GM12878 (cell line): ENCODE data around the gene GEMIN7.

Source experiments
- ATF7 ChIP-seq: fragments of 450-650 bp; IDR thresholded peaks from 2 replicates; pipeline ENCODE4 v1.6.1; 2016; ENCODE audit warnings: low read depth, mild to moderate bottlenecking
- BHLHE40 ChIP-seq, 2 experiments: fragments of 450-650 bp in 1 of 2; IDR thresholded peaks; 2 replicates each; pipeline ENCODE4 v1.6.1; 2011 to 2017; ENCODE audit warnings: low read depth in 2 of 2, borderline replicate concordance in 1 of 2, improper control_type of control experiment in 1 of 2, low read length in 1 of 2, mild to moderate bottlenecking in 1 of 2
- CBFB ChIP-seq: IDR thresholded peaks from 2 replicates; pipeline ENCODE4 v1.6.1; 2016; ENCODE audit warnings: antibody characterized with exemption, low read depth
- EZH2 ChIP-seq: IDR thresholded peaks from 2 replicates; pipeline ENCODE4 v1.6.1; 2012; ENCODE audit warnings: low read depth, mild to moderate bottlenecking, control low read depth, inconsistent platforms, low read length, borderline replicate concordance; ENCODE audit not compliant: control insufficient read depth
- HCFC1 ChIP-seq: fragments of 150-350 bp; IDR thresholded peaks from 2 replicates; pipeline ENCODE4 v1.6.1; 2014; ENCODE audit warnings: low read length
- MTA3 ChIP-seq: IDR thresholded peaks from 2 replicates; pipeline ENCODE4 v1.6.1; 2012; ENCODE audit warnings: low read length, inconsistent platforms, borderline replicate concordance
- POLR2A ChIP-seq: IDR thresholded peaks from 2 replicates; pipeline ENCODE4 v1.6.1; 2011; ENCODE audit warnings: low read depth, mild to moderate bottlenecking, low read length
- POU2F2 ChIP-seq: IDR thresholded peaks from 3 replicates; pipeline ENCODE4 v1.6.1; 2011; ENCODE audit warnings: low read depth, mild to moderate bottlenecking, low read length, borderline replicate concordance
- SPI1 ChIP-seq: IDR thresholded peaks from 2 replicates; pipeline ENCODE4 v1.6.1; 2011; ENCODE audit warnings: low read depth, mild to moderate bottlenecking, low read length, moderate library complexity, borderline replicate concordance; ENCODE audit not compliant: insufficient read depth
- TARDBP ChIP-seq: IDR thresholded peaks from 2 replicates; pipeline ENCODE4 v1.6.1; 2016; ENCODE audit warnings: borderline replicate concordance
- TCF7 ChIP-seq: IDR thresholded peaks from 2 replicates; pipeline ENCODE4 v1.6.1; 2014; ENCODE audit warnings: antibody characterized with exemption, borderline replicate concordance
- TF ChIP-seq, protein P1 (sequence below), 3 experiments: IDR thresholded peaks in 2 of 3; conservative IDR thresholded peaks in 1 of 3; 2 replicates each; pipeline ENCODE4 v1.5.1; 2011; ENCODE audit warnings: low read depth in 3 of 3, low read length in 3 of 3, mild to moderate bottlenecking in 3 of 3, control low read depth in 2 of 3, moderate library complexity in 2 of 3, inconsistent platforms in 1 of 3, mixed read lengths in 1 of 3; ENCODE audit not compliant: control insufficient read depth in 2 of 3, insufficient read depth in 1 of 3; ENCODE audit errors: extremely low read depth in 1 of 3
- TF ChIP-seq, protein P2 (sequence below): IDR thresholded peaks from 2 replicates; pipeline ENCODE4 v1.6.1; 2012; ENCODE audit warnings: mild to moderate bottlenecking, low read depth, low read length
- TF ChIP-seq, protein P3 (sequence below): fragments of 450-650 bp; formaldehyde crosslinking; IDR thresholded peaks from 2 replicates; pipeline ENCODE4 v1.4.0; 2020; ENCODE audit warnings: mild to moderate bottlenecking, moderate library complexity

DNA sequence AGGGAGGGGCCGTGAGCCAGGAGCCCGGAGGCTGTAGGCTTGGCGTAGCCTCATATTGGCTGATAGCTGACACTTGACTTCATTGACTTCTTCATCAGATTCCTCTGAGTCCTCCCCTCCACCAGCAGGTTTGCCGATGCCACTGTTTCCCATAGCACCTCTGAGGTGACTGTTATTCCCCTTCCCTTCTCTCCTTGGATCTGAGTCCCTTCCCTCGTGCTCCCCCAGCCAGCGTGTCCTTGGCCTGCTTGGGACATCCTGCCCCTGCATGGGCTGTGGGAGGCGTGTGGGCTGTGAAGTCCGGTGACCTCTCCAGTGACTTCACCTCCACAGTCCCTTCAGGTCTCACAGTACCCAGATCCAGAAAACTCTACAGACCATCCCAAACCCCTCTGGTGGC is 22.7 kb downstream of the GEMIN7 start:
- TF ChIP-seq, protein P1, sequence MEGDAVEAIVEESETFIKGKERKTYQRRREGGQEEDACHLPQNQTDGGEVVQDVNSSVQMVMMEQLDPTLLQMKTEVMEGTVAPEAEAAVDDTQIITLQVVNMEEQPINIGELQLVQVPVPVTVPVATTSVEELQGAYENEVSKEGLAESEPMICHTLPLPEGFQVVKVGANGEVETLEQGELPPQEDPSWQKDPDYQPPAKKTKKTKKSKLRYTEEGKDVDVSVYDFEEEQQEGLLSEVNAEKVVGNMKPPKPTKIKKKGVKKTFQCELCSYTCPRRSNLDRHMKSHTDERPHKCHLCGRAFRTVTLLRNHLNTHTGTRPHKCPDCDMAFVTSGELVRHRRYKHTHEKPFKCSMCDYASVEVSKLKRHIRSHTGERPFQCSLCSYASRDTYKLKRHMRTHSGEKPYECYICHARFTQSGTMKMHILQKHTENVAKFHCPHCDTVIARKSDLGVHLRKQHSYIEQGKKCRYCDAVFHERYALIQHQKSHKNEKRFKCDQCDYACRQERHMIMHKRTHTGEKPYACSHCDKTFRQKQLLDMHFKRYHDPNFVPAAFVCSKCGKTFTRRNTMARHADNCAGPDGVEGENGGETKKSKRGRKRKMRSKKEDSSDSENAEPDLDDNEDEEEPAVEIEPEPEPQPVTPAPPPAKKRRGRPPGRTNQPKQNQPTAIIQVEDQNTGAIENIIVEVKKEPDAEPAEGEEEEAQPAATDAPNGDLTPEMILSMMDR (IDR thresholded peaks at IDR 0.05 in 2 of 3, conservative IDR thresholded peaks at IDR 0.05 in 1 of 3; ENCODE audit: control insufficient read depth in 2 of 3, extremely low read depth in 1 of 3, insufficient read depth in 1 of 3, low read depth in 3 of 3, low read length in 3 of 3): no peak
- no peak for TF ChIP-seq TARDBP
- TF ChIP-seq TCF7: no peak
- TF ChIP-seq SPI1: no peak
- TF ChIP-seq EZH2: no peak
- no peak for TF ChIP-seq CBFB
- TF ChIP-seq, protein P2, sequence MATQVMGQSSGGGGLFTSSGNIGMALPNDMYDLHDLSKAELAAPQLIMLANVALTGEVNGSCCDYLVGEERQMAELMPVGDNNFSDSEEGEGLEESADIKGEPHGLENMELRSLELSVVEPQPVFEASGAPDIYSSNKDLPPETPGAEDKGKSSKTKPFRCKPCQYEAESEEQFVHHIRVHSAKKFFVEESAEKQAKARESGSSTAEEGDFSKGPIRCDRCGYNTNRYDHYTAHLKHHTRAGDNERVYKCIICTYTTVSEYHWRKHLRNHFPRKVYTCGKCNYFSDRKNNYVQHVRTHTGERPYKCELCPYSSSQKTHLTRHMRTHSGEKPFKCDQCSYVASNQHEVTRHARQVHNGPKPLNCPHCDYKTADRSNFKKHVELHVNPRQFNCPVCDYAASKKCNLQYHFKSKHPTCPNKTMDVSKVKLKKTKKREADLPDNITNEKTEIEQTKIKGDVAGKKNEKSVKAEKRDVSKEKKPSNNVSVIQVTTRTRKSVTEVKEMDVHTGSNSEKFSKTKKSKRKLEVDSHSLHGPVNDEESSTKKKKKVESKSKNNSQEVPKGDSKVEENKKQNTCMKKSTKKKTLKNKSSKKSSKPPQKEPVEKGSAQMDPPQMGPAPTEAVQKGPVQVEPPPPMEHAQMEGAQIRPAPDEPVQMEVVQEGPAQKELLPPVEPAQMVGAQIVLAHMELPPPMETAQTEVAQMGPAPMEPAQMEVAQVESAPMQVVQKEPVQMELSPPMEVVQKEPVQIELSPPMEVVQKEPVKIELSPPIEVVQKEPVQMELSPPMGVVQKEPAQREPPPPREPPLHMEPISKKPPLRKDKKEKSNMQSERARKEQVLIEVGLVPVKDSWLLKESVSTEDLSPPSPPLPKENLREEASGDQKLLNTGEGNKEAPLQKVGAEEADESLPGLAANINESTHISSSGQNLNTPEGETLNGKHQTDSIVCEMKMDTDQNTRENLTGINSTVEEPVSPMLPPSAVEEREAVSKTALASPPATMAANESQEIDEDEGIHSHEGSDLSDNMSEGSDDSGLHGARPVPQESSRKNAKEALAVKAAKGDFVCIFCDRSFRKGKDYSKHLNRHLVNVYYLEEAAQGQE: no peak
- no peak for TF ChIP-seq POLR2A
- TF ChIP-seq BHLHE40 (IDR thresholded peaks at IDR 0.05; ENCODE audit: borderline replicate concordance in 1 of 2, low read depth in 2 of 2, low read length in 1 of 2): no peak
- no peak for TF ChIP-seq ATF7
- TF ChIP-seq MTA3: no peak
- TF ChIP-seq HCFC1: no peak
- TF ChIP-seq, protein P3, sequence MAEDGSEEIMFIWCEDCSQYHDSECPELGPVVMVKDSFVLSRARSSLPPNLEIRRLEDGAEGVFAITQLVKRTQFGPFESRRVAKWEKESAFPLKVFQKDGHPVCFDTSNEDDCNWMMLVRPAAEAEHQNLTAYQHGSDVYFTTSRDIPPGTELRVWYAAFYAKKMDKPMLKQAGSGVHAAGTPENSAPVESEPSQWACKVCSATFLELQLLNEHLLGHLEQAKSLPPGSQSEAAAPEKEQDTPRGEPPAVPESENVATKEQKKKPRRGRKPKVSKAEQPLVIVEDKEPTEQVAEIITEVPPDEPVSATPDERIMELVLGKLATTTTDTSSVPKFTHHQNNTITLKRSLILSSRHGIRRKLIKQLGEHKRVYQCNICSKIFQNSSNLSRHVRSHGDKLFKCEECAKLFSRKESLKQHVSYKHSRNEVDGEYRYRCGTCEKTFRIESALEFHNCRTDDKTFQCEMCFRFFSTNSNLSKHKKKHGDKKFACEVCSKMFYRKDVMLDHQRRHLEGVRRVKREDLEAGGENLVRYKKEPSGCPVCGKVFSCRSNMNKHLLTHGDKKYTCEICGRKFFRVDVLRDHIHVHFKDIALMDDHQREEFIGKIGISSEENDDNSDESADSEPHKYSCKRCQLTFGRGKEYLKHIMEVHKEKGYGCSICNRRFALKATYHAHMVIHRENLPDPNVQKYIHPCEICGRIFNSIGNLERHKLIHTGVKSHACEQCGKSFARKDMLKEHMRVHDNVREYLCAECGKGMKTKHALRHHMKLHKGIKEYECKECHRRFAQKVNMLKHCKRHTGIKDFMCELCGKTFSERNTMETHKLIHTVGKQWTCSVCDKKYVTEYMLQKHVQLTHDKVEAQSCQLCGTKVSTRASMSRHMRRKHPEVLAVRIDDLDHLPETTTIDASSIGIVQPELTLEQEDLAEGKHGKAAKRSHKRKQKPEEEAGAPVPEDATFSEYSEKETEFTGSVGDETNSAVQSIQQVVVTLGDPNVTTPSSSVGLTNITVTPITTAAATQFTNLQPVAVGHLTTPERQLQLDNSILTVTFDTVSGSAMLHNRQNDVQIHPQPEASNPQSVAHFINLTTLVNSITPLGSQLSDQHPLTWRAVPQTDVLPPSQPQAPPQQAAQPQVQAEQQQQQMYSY (CRISPR knock-in tag): no peak
- no peak for TF ChIP-seq POU2F2
